CD8-positive, alpha-beta memory T cell (primary cell): Measurements from ENCODE around the gene POLR1A. TPM values are rescaled to one million over a fixed set of nuclear protein-coding genes. Genes with fewer than 3 reads are reported as not detected.

Source experiments
- CTCF ChIA-PET: fragments of 350-600 bp; sonication (Branson Sonifier 250); formaldehyde crosslinking; loops from one replicate; lab custom pipeline; 2021; ENCODE audit warnings: antibody characterized with exemption; lab: Charles Lee
- POLR2A ChIA-PET: fragments of 350-600 bp; sonication (Branson Sonifier 250); formaldehyde crosslinking; loops from one replicate; lab custom pipeline; 2021; ENCODE audit warnings: antibody characterized with exemption; lab: Charles Lee
- DNase-seq, 5 donors: peaks; one replicate each; pipeline versions ENCODE4 v3.0.0 to v3.0.0-alpha.2; 2020 to 2022; ENCODE audit warnings: mixed read lengths in 1 of 5
- H3K27ac ChIP-seq: one replicate; pipeline ENCODE4 v1.7.0; 2013; ENCODE audit warnings: low read depth, mild to moderate bottlenecking, low read length, moderate library complexity
- H3K27me3 ChIP-seq: 2 replicates; pipeline ENCODE4 v1.7.0; 2013; ENCODE audit warnings: low read length, mild to moderate bottlenecking; ENCODE audit not compliant: insufficient read depth, poor library complexity, severe bottlenecking
- H3K36me3 ChIP-seq: 2 replicates; pipeline ENCODE4 v1.7.0; 2013; ENCODE audit warnings: mild to moderate bottlenecking, low read length, moderate library complexity; ENCODE audit not compliant: insufficient read depth
- H3K4me1 ChIP-seq: 2 replicates; pipeline ENCODE4 v1.7.0; 2013; ENCODE audit warnings: mild to moderate bottlenecking, low read length, moderate library complexity; ENCODE audit not compliant: insufficient read depth
- H3K4me3 ChIP-seq: 2 replicates; pipeline ENCODE4 v1.7.0; 2013; ENCODE audit warnings: mild to moderate bottlenecking, low read length
- H3K9me3 ChIP-seq: 2 replicates; pipeline ENCODE4 v1.7.0; 2013; ENCODE audit warnings: mild to moderate bottlenecking, low read length
- H3K27ac Mint-ChIP-seq, 8 donors: one replicate each; pipeline ENCODE4 v1.8.0; 2020 to 2021; ENCODE audit warnings: mixed read lengths in 8 of 8, mild to moderate bottlenecking in 6 of 8, inconsistent platforms in 3 of 8, moderate library complexity in 3 of 8
- H3K27me3 Mint-ChIP-seq, 2 donors: one replicate each; pipeline ENCODE4 v1.8.0; 2020 to 2021; ENCODE audit warnings: mixed read lengths in 2 of 2, mild to moderate bottlenecking in 1 of 2, moderate library complexity in 1 of 2
- H3K36me3 Mint-ChIP-seq, 3 donors: one replicate each; pipeline ENCODE4 v1.8.0; 2020 to 2021; ENCODE audit warnings: mixed read lengths in 3 of 3, inconsistent platforms in 1 of 3, mild to moderate bottlenecking in 1 of 3
- H3K4me1 Mint-ChIP-seq, 3 donors: one replicate each; pipeline ENCODE4 v1.8.0; 2020 to 2021; ENCODE audit warnings: mixed read lengths in 3 of 3, inconsistent platforms in 1 of 3, mild to moderate bottlenecking in 1 of 3
- H3K4me3 Mint-ChIP-seq, 7 donors: one replicate each; pipeline ENCODE4 v1.8.0; 2020 to 2021; ENCODE audit warnings: mixed read lengths in 7 of 7, mild to moderate bottlenecking in 6 of 7, moderate library complexity in 4 of 7, inconsistent platforms in 2 of 7
- H3K9me3 Mint-ChIP-seq, 5 donors: one replicate each; pipeline ENCODE4 v1.8.0; 2020 to 2022; ENCODE audit warnings: mixed read lengths in 5 of 5, mild to moderate bottlenecking in 3 of 5, moderate library complexity in 2 of 5, inconsistent platforms in 1 of 5
- polyA plus RNA-seq: library from polyadenylated mRNA; unstranded; fragments of 300-500 nt; fragmentation: Illumina TruSeq; gene quantifications from one replicate; pipeline ENCODE4 v1.2.3, GENCODE V29; 2021
- total RNA-seq, 2 experiments: library from RNA; stranded (reverse); gene quantifications; one replicate each; pipeline ENCODE4 v1.2.3, GENCODE V29; 2021

POLR1A gene
- total and polyA plus RNA-seq, 3 experiments from 2014 or later, result 4.8 to 63.3 (median 60.3) TPM

- Mint-ChIP-seq H3K9me3 (no peaks in the 10 kb centered on the region), H3K27me3 (no peaks in the 10 kb centered on the region), H3K4me1 (peaks cover 0 to under 1% (median 0%) of the 10 kb centered on the region in 3 donors), H3K27ac (no peak overlapping the region), H3K4me3 (no peak overlapping the region), H3K36me3 (peaks cover 11 to 71% (median 18%) of the 10 kb centered on the region in 3 donors)
- H3K4me3 ChIP-seq, result no peak overlapping the region
- no peak overlapping the region for H3K27ac ChIP-seq
- H3K9me3 ChIP-seq, result no peaks in the 10 kb centered on the region
- DNase-seq, result no peak
- CTCF ChIA-PET, result interaction anchor here (1.2 to 2.7 kb wide), 4 partner anchors 8 to 261 kb away, joined by 3 to 8 read pairs (median 6); partner anchors contain the start of gene ST3GAL5
- POLR2A ChIA-PET, result no interaction called here
- H3K4me1 ChIP-seq, result no peaks in the 10 kb centered on the region
- no peaks in the 10 kb centered on the region for H3K27me3 ChIP-seq
- H3K36me3 ChIP-seq, result peaks cover 9% of the 10 kb centered on the region
These were observed 17.5 kb downstream of the POLR1A start for GRCh38 chr2:86087936-86088850.

GRCh38 chr2:86082756-86083155 lies 22.9 kb downstream of the POLR1A start:
- ChIA-PET POLR2A (interaction anchor here (0.5 kb wide), 1 partner anchor 196 kb away, joined by 3 read pairs; no protein-coding TSS in a partner anchor), CTCF (interaction anchor here (0.8 to 9.2 kb wide), 3 partner anchors 45 to 253 kb away, joined by 3 to 196 read pairs (median 3); no protein-coding TSS in a partner anchor)
- H3K27me3 ChIP-seq, result no peaks in the 10 kb centered on the region
- Mint-ChIP-seq H3K9me3 (no peaks in the 10 kb centered on the region), H3K4me3 (no peak overlapping the region), H3K36me3 (peaks cover 0 to 49% (median 2%) of the 10 kb centered on the region in 3 donors), H3K4me1 (peaks cover 27 to 35% (median 32%) of the 10 kb centered on the region in 3 donors), H3K27me3 (peaks cover 0 to 4% of the 10 kb centered on the region in 2 donors), H3K27ac (peak overlapping the region in 5 of 8 donors; percentile 3 to 97 (median 69))
- H3K27ac ChIP-seq, result no peak overlapping the region
- peaks cover 22% of the 10 kb centered on the region for H3K4me1 ChIP-seq
- H3K9me3 ChIP-seq, result no peaks in the 10 kb centered on the region
- DNase-seq, result no peak
- no peak overlapping the region for H3K4me3 ChIP-seq
- H3K36me3 ChIP-seq, result peaks cover 5% of the 10 kb centered on the region

GRCh38 chr2:86081724-86082123 lies 24.0 kb downstream of the POLR1A start:
- Mint-ChIP-seq H3K9me3 (no peaks in the 10 kb centered on the region), H3K36me3 (peaks cover 0 to 50% (median 3%) of the 10 kb centered on the region in 3 donors), H3K27ac (peak overlapping the region; percentile 10 to 99 (median 97)), H3K27me3 (peaks cover 0 to 6% of the 10 kb centered on the region in 2 donors), H3K4me3 (no peak overlapping the region), H3K4me1 (peaks cover 29 to 35% (median 32%) of the 10 kb centered on the region in 3 donors)
- DNase-seq, result no peak
- no peak overlapping the region for H3K27ac ChIP-seq
- peaks cover 22% of the 10 kb centered on the region for H3K4me1 ChIP-seq
- no peaks in the 10 kb centered on the region for H3K27me3 ChIP-seq
- H3K36me3 ChIP-seq, result peaks cover 11% of the 10 kb centered on the region
- H3K9me3 ChIP-seq, result no peaks in the 10 kb centered on the region
- H3K4me3 ChIP-seq, result no peak overlapping the region
- ChIA-PET POLR2A (interaction anchor here (0.7 kb wide), 1 partner anchor 256 kb away, joined by 3 read pairs; no protein-coding TSS in a partner anchor), CTCF (interaction anchor here (1.2 to 9.2 kb wide), 3 partner anchors 193 to 252 kb away, joined by 3 to 196 read pairs (median 96); partner anchors contain the start of gene ST3GAL5)

GRCh38 chr2:86079981-86080911 lies 25.4 kb downstream of the POLR1A start:
- Histone ChIP-seq H3K4me3 (no peak overlapping the region), H3K27me3 (no peaks in the 10 kb centered on the region), H3K27ac (peak overlapping the region; percentile 64), H3K4me1 (peaks cover 22% of the 10 kb centered on the region), H3K36me3 (peaks cover 11% of the 10 kb centered on the region), H3K9me3 (no peaks in the 10 kb centered on the region)
- peaks cover 29 to 35% (median 32%) of the 10 kb centered on the region in 3 donors for H3K4me1 Mint-ChIP-seq
- peaks cover 0 to 48% (median 2%) of the 10 kb centered on the region in 3 donors for H3K36me3 Mint-ChIP-seq
- ChIA-PET POLR2A (interaction anchor here (0.6 to 2.7 kb wide), 6 partner anchors 29 to 676 kb away, joined by 3 to 25 read pairs (median 10); partner anchors contain the start of gene ST3GAL5), CTCF (interaction anchor here (0.6 to 9.2 kb wide), 39 partner anchors 8 to 356 kb away, joined by 3 to 196 read pairs (median 4); partner anchors contain the start of genes POLR1A, PTCD3 and ST3GAL5)
- peaks cover 0 to 6% of the 10 kb centered on the region in 2 donors for H3K27me3 Mint-ChIP-seq
- peak overlapping the region; percentile 21 to 82 (median 69) for H3K4me3 Mint-ChIP-seq
- DNase-seq, result peak; percentile 71 to 89 (median 79)
- no peaks in the 10 kb centered on the region for H3K9me3 Mint-ChIP-seq
- peak overlapping the region; percentile 96 to 99 (median 97) for H3K27ac Mint-ChIP-seq

GRCh38 chr2:86078774-86079545 lies 26.7 kb downstream of the POLR1A start:
- Histone ChIP-seq H3K9me3 (no peaks in the 10 kb centered on the region), H3K27me3 (no peaks in the 10 kb centered on the region), H3K36me3 (peaks cover 21% of the 10 kb centered on the region), H3K27ac (peak overlapping the region; percentile 64), H3K4me3 (no peak overlapping the region), H3K4me1 (peaks cover 22% of the 10 kb centered on the region)
- Mint-ChIP-seq H3K4me1 (peaks cover 29 to 35% (median 32%) of the 10 kb centered on the region in 3 donors), H3K9me3 (no peaks in the 10 kb centered on the region), H3K4me3 (peak overlapping the region in 4 of 7 donors; percentile 23 to 63 (median 44)), H3K27ac (peak overlapping the region; percentile 78 to 99 (median 92)), H3K36me3 (peaks cover 3 to 54% (median 5%) of the 10 kb centered on the region in 3 donors), H3K27me3 (peaks cover 0 to 6% of the 10 kb centered on the region in 2 donors)
- ChIA-PET CTCF (interaction anchor here (0.8 to 9.2 kb wide), 26 partner anchors 12 to 446 kb away, joined by 3 to 196 read pairs (median 4); partner anchors contain the start of gene ST3GAL5), POLR2A (interaction anchor here (1.0 to 2.7 kb wide), 4 partner anchors 42 to 251 kb away, joined by 3 to 25 read pairs (median 16); partner anchors contain the start of gene ST3GAL5)
- peak in 4 of 5 donors; percentile 22 to 59 (median 28) for DNase-seq

- H3K4me3 ChIP-seq, result no peak overlapping the region
- no peak overlapping the region for H3K27ac ChIP-seq
- H3K4me1 ChIP-seq, result peaks cover 22% of the 10 kb centered on the region
- peaks cover 0 to 2% (median 0%) of the 10 kb centered on the region in 5 donors for H3K9me3 Mint-ChIP-seq
- peaks cover 26% of the 10 kb centered on the region for H3K36me3 ChIP-seq
- H3K27me3 ChIP-seq, result no peaks in the 10 kb centered on the region
- H3K4me3 Mint-ChIP-seq, result no peak overlapping the region
- no peaks in the 10 kb centered on the region for H3K9me3 ChIP-seq
- H3K27me3 Mint-ChIP-seq, result peaks cover 0 to 6% of the 10 kb centered on the region in 2 donors
- CTCF ChIA-PET, result interaction anchor here (1.6 to 9.2 kb wide), 3 partner anchors 38 to 246 kb away, joined by 5 to 196 read pairs (median 96); partner anchors contain the start of gene ST3GAL5
- peak overlapping the region in 1 of 8 donors; percentile 77 for H3K27ac Mint-ChIP-seq
- peaks cover 12 to 72% (median 14%) of the 10 kb centered on the region in 3 donors for H3K36me3 Mint-ChIP-seq
- POLR2A ChIA-PET, result no interaction called here
- DNase-seq, result no peak
- H3K4me1 Mint-ChIP-seq, result peaks cover 29 to 35% (median 33%) of the 10 kb centered on the region in 3 donors
These were observed 29.8 kb downstream of the POLR1A start for GRCh38 chr2:86075886-86076285.
